ENCODE results near the gene OXCT1. TPM values are rescaled to one million over a fixed set of nuclear protein-coding genes. Genes with fewer than 3 reads are reported as not detected.
A peak's percentile ranks its signal among the peaks of the same experiment; 100 is the strongest.

The OXCT1 gene
- total and polyA plus RNA-seq, 2 experiments from 2014 or later, result 12.4 to 16.9 TPM

DNA sequence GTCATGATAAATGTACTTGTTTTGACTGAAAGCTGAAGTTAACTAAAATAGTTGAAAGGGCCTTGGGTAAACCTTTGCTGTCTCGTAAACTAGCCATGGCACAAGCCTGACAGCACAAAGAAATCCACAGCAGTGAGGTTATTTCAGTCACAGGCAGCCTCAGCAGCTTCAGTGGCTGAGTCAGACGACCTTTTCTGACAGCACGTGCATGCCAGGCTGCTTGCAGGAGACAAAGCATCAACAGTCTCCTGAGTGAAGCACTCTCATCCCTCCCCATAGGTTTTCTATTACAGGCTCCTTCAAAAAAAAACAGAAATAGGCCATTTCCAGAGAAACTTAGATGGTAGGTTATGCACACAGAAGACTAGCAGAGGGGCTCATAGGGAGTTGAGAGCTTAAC, 34.6 kb downstream of the OXCT1 start:
- no peak overlapping the region for H3K4me3 ChIP-seq
- H3K4me2 ChIP-seq, result no peak overlapping the region
- no peak for TF ChIP-seq EZH2phosphoT487 (IDR thresholded peaks at IDR 0.05; ENCODE audit: low read depth, severe bottlenecking, unreplicated experiment)
- TF ChIP-seq, protein P1, sequence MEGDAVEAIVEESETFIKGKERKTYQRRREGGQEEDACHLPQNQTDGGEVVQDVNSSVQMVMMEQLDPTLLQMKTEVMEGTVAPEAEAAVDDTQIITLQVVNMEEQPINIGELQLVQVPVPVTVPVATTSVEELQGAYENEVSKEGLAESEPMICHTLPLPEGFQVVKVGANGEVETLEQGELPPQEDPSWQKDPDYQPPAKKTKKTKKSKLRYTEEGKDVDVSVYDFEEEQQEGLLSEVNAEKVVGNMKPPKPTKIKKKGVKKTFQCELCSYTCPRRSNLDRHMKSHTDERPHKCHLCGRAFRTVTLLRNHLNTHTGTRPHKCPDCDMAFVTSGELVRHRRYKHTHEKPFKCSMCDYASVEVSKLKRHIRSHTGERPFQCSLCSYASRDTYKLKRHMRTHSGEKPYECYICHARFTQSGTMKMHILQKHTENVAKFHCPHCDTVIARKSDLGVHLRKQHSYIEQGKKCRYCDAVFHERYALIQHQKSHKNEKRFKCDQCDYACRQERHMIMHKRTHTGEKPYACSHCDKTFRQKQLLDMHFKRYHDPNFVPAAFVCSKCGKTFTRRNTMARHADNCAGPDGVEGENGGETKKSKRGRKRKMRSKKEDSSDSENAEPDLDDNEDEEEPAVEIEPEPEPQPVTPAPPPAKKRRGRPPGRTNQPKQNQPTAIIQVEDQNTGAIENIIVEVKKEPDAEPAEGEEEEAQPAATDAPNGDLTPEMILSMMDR (IDR thresholded peaks at IDR 0.05; ENCODE audit: poor library complexity), result no peak
- no peak for TF ChIP-seq EZH2 (IDR thresholded peaks at IDR 0.05; ENCODE audit: borderline replicate concordance)
- no peaks in the 10 kb centered on the region for H4K20me1 ChIP-seq (ENCODE audit: insufficient read depth, poor library complexity, severe bottlenecking)
- H3K27ac ChIP-seq, result peak overlapping the region; percentile 33
- no peaks in the 10 kb centered on the region for H3K9me3 ChIP-seq (ENCODE audit: low read depth)
- 25% methylated on average over 3 of the region's 3 CpGs for WGBS (ENCODE audit: low lambda C conversion rate, missing lambda C conversion rate)
- H2AFZ ChIP-seq, result no peak overlapping the region
- H3K36me3 ChIP-seq (replicated peaks; ENCODE audit: insufficient read depth, low read depth), result no peaks in the 10 kb centered on the region
- H3K9me2 ChIP-seq (replicated peaks; ENCODE audit: insufficient read depth), result no peaks in the 10 kb centered on the region
- H3K4me1 ChIP-seq (ENCODE audit: insufficient read depth), result peaks cover 5% of the 10 kb centered on the region
- DNase-seq (ENCODE audit: low spot score), result peak; percentile 66
- H3K79me2 ChIP-seq, result no peaks in the 10 kb centered on the region
- H3K27me3 ChIP-seq, result no peaks in the 10 kb centered on the region

DNA sequence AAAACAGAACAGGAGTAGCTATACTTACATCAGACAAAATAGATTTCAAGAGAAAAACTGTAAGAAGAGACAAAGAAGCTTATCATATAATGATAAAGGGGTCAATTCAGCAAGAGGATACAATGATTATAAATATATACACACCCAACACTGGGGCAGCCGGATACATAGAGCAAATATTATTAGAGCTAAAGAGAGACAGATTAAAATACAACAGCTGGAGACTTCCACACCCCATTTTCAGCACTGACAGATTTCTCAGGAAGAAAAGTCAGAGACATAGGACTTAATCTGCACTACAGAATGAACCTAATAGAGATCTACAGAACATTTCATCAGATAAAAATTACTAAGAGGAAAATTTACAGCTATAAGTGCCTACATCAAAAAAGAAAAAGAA, 35.7 kb downstream of the OXCT1 start:
- no peak overlapping the region for H3K4me2 ChIP-seq
- no peak overlapping the region for H2AFZ ChIP-seq
- 73% methylated on average over 1 of the region's 1 CpG for WGBS (ENCODE audit: low lambda C conversion rate, missing lambda C conversion rate)
- no peaks in the 10 kb centered on the region for H3K36me3 ChIP-seq (replicated peaks; ENCODE audit: insufficient read depth, low read depth)
- H3K9me3 ChIP-seq (ENCODE audit: low read depth), result no peaks in the 10 kb centered on the region
- H3K27ac ChIP-seq, result peak overlapping the region; percentile 8
- H3K4me3 ChIP-seq, result no peak overlapping the region
- H3K79me2 ChIP-seq, result no peaks in the 10 kb centered on the region
- no peaks in the 10 kb centered on the region for H3K27me3 ChIP-seq
- no peak for DNase-seq (ENCODE audit: low spot score)
- no peaks in the 10 kb centered on the region for H3K9me2 ChIP-seq (replicated peaks; ENCODE audit: insufficient read depth)
- no peak for TF ChIP-seq EZH2 (IDR thresholded peaks at IDR 0.05; ENCODE audit: borderline replicate concordance)
- TF ChIP-seq, protein P1 (IDR thresholded peaks at IDR 0.05; ENCODE audit: poor library complexity), result no peak
- no peaks in the 10 kb centered on the region for H4K20me1 ChIP-seq (ENCODE audit: insufficient read depth, poor library complexity, severe bottlenecking)
- peaks cover 5% of the 10 kb centered on the region for H3K4me1 ChIP-seq (ENCODE audit: insufficient read depth)

DNA sequence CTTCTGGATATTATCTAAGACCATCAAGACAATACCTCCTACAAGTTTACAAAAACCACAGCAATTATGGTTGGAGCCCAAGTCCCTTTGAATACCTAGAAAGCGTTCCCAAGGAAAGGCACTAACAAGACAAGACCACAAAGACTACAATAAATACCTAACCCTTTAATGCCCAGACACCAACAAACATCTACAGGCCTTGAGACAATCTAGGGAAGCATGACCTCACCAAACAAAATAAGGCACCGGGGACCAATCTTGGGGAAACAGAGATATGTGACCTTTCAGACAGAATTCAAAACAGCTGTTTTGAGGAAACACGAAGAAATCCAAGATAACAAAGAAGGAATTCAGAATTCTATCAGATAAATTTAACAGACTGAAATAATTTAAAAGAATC, 37.8 kb downstream of the OXCT1 start:
- H3K79me2 ChIP-seq, result no peaks in the 10 kb centered on the region
- H3K36me3 ChIP-seq (replicated peaks; ENCODE audit: insufficient read depth, low read depth), result no peaks in the 10 kb centered on the region
- H3K4me1 ChIP-seq (ENCODE audit: insufficient read depth), result peaks cover 5% of the 10 kb centered on the region
- H3K4me2 ChIP-seq, result no peak overlapping the region
- no peaks in the 10 kb centered on the region for H3K9me3 ChIP-seq (ENCODE audit: low read depth)
- H3K27ac ChIP-seq, result no peak overlapping the region
- no peaks in the 10 kb centered on the region for H3K27me3 ChIP-seq
- TF ChIP-seq, protein P1 (IDR thresholded peaks at IDR 0.05; ENCODE audit: poor library complexity), result no peak
- no peaks in the 10 kb centered on the region for H4K20me1 ChIP-seq (ENCODE audit: insufficient read depth, poor library complexity, severe bottlenecking)
- WGBS (ENCODE audit: low lambda C conversion rate, missing lambda C conversion rate), result 69% methylated on average over 3 of the region's 3 CpGs
- no peaks in the 10 kb centered on the region for H3K9me2 ChIP-seq (replicated peaks; ENCODE audit: insufficient read depth)
- H2AFZ ChIP-seq, result no peak overlapping the region
- DNase-seq (ENCODE audit: low spot score), result no peak
- no peak overlapping the region for H3K4me3 ChIP-seq

DNA sequence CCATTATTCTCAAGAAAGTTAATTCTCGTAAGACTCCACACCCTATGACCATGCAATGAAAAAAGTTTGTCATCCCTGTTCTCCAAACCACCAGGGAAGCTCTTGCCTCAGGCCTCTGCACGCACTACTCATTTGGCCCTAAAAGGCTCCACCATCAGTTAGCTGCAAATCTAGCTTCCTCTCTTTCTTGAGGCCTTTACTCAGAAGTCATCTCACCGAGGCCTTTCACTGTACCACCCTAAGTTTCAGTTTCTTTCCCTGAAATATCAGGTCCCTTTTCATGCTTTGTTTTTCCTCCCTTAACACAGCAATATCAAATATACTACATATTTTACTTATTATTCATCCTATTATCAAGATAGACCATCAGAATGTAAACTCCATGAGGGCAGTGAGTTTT, 39.1 kb downstream of the OXCT1 start:
- H3K4me3 ChIP-seq, result no peak overlapping the region
- no peaks in the 10 kb centered on the region for H3K9me3 ChIP-seq (ENCODE audit: low read depth)
- H3K4me2 ChIP-seq, result no peak overlapping the region
- no peak overlapping the region for H2AFZ ChIP-seq
- H3K36me3 ChIP-seq (replicated peaks; ENCODE audit: insufficient read depth, low read depth), result no peaks in the 10 kb centered on the region
- no peak overlapping the region for H3K27ac ChIP-seq
- 91% methylated on average over 3 of the region's 3 CpGs for WGBS (ENCODE audit: low lambda C conversion rate, missing lambda C conversion rate)
- H3K79me2 ChIP-seq, result no peaks in the 10 kb centered on the region
- peaks cover 4% of the 10 kb centered on the region for H3K4me1 ChIP-seq (ENCODE audit: insufficient read depth)
- no peaks in the 10 kb centered on the region for H3K9me2 ChIP-seq (replicated peaks; ENCODE audit: insufficient read depth)
- H4K20me1 ChIP-seq (ENCODE audit: insufficient read depth, poor library complexity, severe bottlenecking), result no peaks in the 10 kb centered on the region
- no peak for DNase-seq (ENCODE audit: low spot score)
- no peak for TF ChIP-seq EZH2phosphoT487 (IDR thresholded peaks at IDR 0.05; ENCODE audit: low read depth, severe bottlenecking, unreplicated experiment)
- TF ChIP-seq, protein P1 (IDR thresholded peaks at IDR 0.05; ENCODE audit: poor library complexity), result no peak
- TF ChIP-seq EZH2 (IDR thresholded peaks at IDR 0.05; ENCODE audit: borderline replicate concordance), result no peak
- no peaks in the 10 kb centered on the region for H3K27me3 ChIP-seq
